Sigmoid colon (tissue), 7 donors: Measurements from ENCODE around the gene BATF. TPM values are rescaled to one million over a fixed set of nuclear protein-coding genes. Genes with fewer than 3 reads are reported as not detected.

Source experiments
- DNase-seq: peaks from one replicate; pipeline ENCODE4 v3.0.0-alpha.2; 2019
- H3K27ac ChIP-seq, 4 donors: fragments of 200-600 bp; sonication (generic); one replicate each; pipeline ENCODE4 v1.5.1; 2016 to 2019; ENCODE audit warnings: mild to moderate bottlenecking in 1 of 4
- H3K27me3 ChIP-seq, 3 donors: fragments of 200-600 bp; sonication (generic); one replicate each; pipeline ENCODE4 v1.5.1; 2019; ENCODE audit warnings: mild to moderate bottlenecking in 1 of 3
- H3K36me3 ChIP-seq, 4 donors: fragments of 200-600 bp; sonication (generic); one replicate each; pipeline ENCODE4 v1.5.1; 2016 to 2019
- H3K4me1 ChIP-seq, 4 donors: fragments of 200-600 bp; sonication (generic); one replicate each; pipeline ENCODE4 v1.5.1; 2017 to 2019
- H3K4me3 ChIP-seq, 4 donors: fragments of 200-600 bp; sonication (generic); one replicate each; pipeline ENCODE4 v1.5.1; 2017 to 2019; ENCODE audit warnings: mild to moderate bottlenecking in 2 of 4, moderate library complexity in 1 of 4
- H3K9me3 ChIP-seq, 4 donors: fragments of 200-600 bp in 3 of 4; sonication (generic) in 3 of 4; one replicate each; pipeline versions ENCODE4 v1.5.1 to v1.6.1; 2013 to 2019
- EP300 ChIP-seq, 4 donors: sonication (generic); formaldehyde crosslinking; IDR thresholded peaks; one replicate each; pipeline ENCODE4 v1.6.1; 2017; ENCODE audit warnings: antibody characterized with exemption in 4 of 4
- POLR2A ChIP-seq, 2 donors: fragments of 450-650 bp; IDR thresholded peaks; one replicate each; pipeline ENCODE4 v1.6.1; 2016; ENCODE audit warnings: antibody characterized with exemption in 2 of 2, mild to moderate bottlenecking in 2 of 2, moderate library complexity in 2 of 2
- POLR2AphosphoS5 ChIP-seq, 4 donors: sonication (generic); formaldehyde crosslinking; IDR thresholded peaks; one replicate each; pipeline ENCODE4 v1.6.1; 2017; ENCODE audit warnings: antibody characterized with exemption in 4 of 4
- WGBS, 2 donors: extraction: QIAGEN DNeasy Blood & Tissue Kit; methylation state at CpG; one replicate each; pipeline ENCODE4 v1.1.7; 2013; 5-methylcytosine and 5-hydroxymethylcytosine counted together
- intact Hi-C: fragments of 100-400 bp; cut with DNase I; formaldehyde crosslinking; loops from one replicate; pipeline ENCODE4 v1.15.1; 2023
- polyA plus RNA-seq, 3 donors: library from polyadenylated mRNA; stranded (reverse); fragments of 200-250 nt; gene quantifications; one replicate each; pipeline ENCODE4 v1.2.3, GENCODE V29; 2013
- total RNA-seq, 4 donors: library from RNA; depleted of rRNA; stranded (reverse); fragments of >200 nt; gene quantifications; one replicate each; pipeline ENCODE4 v1.1.0, GENCODE V29; 2016
- TF ChIP-seq, protein P1 (sequence below), 4 experiments: fragments of 450-650 bp in 3 of 4; fragments of 200-600 bp in 1 of 4; IDR thresholded peaks; one replicate each; pipeline ENCODE4 v1.5.1; 2016 to 2019; ENCODE audit warnings: antibody characterized with exemption in 4 of 4, mild to moderate bottlenecking in 3 of 4, moderate library complexity in 2 of 4
- donor health status: healthy with polysubstance abuse.
- donor health status: Bipolar disorder and iron deficiency.
- donor health status: healthy.

Gene BATF
- total and polyA plus RNA-seq, 7 donors, result 1.6 to 17.1 (median 5.2) TPM; not detected in 1

DNA sequence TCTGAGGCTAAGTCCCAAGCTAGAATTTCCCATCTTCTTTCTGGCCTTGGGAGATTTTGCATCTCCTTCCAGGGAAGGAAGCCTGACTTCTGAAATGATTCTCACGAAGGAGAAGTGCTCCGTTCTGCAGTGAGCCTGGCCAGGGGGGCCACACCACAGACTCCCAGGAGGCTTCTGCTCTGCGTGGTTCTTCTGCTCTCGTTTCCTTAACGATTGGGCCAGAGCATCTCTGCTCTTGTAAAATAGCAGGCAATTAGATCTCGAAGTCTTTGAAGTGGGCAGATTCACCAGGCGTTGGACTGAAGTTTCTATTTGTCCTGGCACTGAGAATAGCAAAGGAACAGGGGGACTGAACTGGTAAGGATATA lies 6.7 kb upstream of the BATF start:
- Histone ChIP-seq H3K27ac (peak overlapping the region in 1 of 4 donors; percentile 62), H3K4me1 (peaks cover 0 to 16% (median 3%) of the 10 kb centered on the region in 4 donors), H3K27me3 (no peaks in the 10 kb centered on the region), H3K36me3 (no peaks in the 10 kb centered on the region), H3K4me3 (peak overlapping the region in 3 of 4 donors; percentile 43 to 53 (median 45)), H3K9me3 (no peaks in the 10 kb centered on the region)
- intact Hi-C loops, result no loop called here
- TF ChIP-seq EP300 (IDR thresholded peaks at IDR 0.05) (no peak), POLR2A (IDR thresholded peaks at IDR 0.05) (no peak), POLR2AphosphoS5 (IDR thresholded peaks at IDR 0.05) (no peak)
- TF ChIP-seq, protein P1, sequence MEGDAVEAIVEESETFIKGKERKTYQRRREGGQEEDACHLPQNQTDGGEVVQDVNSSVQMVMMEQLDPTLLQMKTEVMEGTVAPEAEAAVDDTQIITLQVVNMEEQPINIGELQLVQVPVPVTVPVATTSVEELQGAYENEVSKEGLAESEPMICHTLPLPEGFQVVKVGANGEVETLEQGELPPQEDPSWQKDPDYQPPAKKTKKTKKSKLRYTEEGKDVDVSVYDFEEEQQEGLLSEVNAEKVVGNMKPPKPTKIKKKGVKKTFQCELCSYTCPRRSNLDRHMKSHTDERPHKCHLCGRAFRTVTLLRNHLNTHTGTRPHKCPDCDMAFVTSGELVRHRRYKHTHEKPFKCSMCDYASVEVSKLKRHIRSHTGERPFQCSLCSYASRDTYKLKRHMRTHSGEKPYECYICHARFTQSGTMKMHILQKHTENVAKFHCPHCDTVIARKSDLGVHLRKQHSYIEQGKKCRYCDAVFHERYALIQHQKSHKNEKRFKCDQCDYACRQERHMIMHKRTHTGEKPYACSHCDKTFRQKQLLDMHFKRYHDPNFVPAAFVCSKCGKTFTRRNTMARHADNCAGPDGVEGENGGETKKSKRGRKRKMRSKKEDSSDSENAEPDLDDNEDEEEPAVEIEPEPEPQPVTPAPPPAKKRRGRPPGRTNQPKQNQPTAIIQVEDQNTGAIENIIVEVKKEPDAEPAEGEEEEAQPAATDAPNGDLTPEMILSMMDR (IDR thresholded peaks at IDR 0.05), result no peak
- WGBS, 2 donors, result 25 to 51% methylated on average over 7 of the region's 7 CpGs
- no peak for DNase-seq

DNA sequence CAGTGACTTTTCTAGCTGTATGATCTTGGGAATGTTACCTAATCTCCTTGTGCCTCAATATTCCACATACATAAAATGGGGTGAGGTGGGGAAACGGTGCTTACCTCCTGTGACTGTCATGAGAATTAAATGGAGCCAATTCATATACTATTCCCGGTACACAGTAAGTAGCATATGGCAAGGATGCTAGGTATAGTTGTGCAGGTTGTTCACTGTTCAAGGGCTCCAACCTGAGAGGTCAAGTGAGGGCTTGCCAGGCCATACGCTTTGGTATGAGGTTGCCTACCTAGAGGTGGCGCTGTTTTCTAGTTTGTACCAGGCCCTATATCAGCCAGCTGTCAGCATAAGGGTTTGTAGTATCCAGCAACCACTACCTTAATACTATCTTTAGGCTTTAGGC lies 3.6 kb upstream of the BATF start:
- Histone ChIP-seq H3K4me3 (no peak overlapping the region), H3K36me3 (no peaks in the 10 kb centered on the region), H3K27ac (no peak overlapping the region), H3K27me3 (no peaks in the 10 kb centered on the region), H3K9me3 (no peaks in the 10 kb centered on the region), H3K4me1 (peaks cover 0 to 16% (median 3%) of the 10 kb centered on the region in 4 donors)
- WGBS, 2 donors, result 61 to 75% methylated on average over 4 of the region's 4 CpGs
- TF ChIP-seq POLR2A (IDR thresholded peaks at IDR 0.05) (no peak), EP300 (IDR thresholded peaks at IDR 0.05) (no peak), POLR2AphosphoS5 (IDR thresholded peaks at IDR 0.05) (no peak)
- TF ChIP-seq, protein P1 (IDR thresholded peaks at IDR 0.05), result no peak
- intact Hi-C loops, result no loop called here
- no peak for DNase-seq

DNA sequence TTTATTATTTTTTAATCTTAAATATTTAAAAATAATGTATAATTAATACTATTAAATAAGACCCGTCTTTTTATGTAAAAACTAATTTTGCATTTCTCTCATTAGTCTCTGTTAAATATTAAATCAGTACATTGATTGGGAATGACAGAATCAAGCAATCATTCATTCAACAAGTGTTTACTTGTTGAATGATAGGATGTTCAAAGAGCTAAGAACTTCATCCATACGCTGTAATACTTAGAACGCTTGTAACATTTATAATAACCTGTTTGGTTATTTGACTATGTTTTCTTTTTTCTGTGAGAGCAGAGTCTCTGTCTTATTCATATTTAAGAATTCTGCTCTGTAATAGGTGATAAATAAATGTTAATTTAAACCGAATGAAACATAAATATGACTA lies 2.9 kb upstream of the BATF start:
- H3K27me3 ChIP-seq, result no peaks in the 10 kb centered on the region
- H3K36me3 ChIP-seq, result no peaks in the 10 kb centered on the region
- intact Hi-C loops, result no loop called here
- no peak overlapping the region for H3K4me3 ChIP-seq
- peaks cover 0 to 16% (median 3%) of the 10 kb centered on the region in 4 donors for H3K4me1 ChIP-seq
- TF ChIP-seq POLR2A (IDR thresholded peaks at IDR 0.05), result no peak
- TF ChIP-seq POLR2AphosphoS5 (IDR thresholded peaks at IDR 0.05), result no peak
- no peak for TF ChIP-seq EP300 (IDR thresholded peaks at IDR 0.05)
- TF ChIP-seq, protein P1 (IDR thresholded peaks at IDR 0.05), result no peak
- no peak for DNase-seq
- no peak overlapping the region for H3K27ac ChIP-seq
- 93 to 94% methylated on average over 4 of the region's 4 CpGs for WGBS, 2 donors
- no peaks in the 10 kb centered on the region for H3K9me3 ChIP-seq

DNA sequence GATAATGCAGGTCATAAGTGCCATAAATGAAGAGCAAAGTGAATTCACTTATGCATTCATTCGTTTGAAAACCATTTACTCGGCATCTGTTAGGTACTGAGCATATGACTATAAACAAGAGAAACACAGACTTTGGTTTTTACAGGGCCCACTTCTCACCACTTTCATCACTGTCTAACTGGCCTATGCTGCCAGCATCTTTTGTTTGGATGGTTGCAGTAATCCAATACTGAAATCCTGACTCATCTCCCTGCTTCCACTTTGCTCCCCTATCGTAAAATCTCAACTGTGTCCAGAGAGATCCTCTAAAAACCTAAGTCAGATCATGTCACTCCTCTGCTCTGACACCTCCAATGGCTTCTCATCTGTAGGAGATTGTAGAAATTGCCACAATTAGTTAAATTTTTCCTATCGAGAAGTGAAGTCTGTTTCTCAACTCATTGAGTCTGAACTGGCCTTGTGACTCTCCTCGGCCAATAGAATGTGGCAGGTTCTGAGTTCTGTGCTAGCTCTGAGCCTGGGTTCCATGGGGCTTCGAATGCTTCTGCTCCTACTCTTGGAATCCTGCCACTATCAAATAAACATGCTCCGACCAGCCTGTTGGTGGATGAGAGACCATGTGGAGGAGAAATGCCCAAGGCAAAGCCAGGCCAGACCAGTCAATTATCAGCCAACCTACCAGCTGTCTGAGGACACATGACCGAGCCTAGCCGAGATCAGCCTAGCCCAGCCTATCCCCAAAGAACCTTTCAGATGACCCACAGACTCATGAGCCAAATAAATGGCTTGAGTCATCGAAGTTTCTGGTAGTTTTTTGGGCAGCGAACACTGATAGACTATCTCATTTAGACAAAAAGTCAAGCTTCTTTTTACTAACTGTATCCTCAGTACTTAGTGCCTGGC lies 2.2 kb upstream of the BATF start:
- no peaks in the 10 kb centered on the region for H3K27me3 ChIP-seq
- TF ChIP-seq EP300 (IDR thresholded peaks at IDR 0.05) (no peak), POLR2AphosphoS5 (IDR thresholded peaks at IDR 0.05) (no peak), POLR2A (IDR thresholded peaks at IDR 0.05) (no peak)
- TF ChIP-seq, protein P1 (IDR thresholded peaks at IDR 0.05), result no peak
- no peaks in the 10 kb centered on the region for H3K36me3 ChIP-seq
- H3K27ac ChIP-seq, result no peak overlapping the region
- no peaks in the 10 kb centered on the region for H3K9me3 ChIP-seq
- DNase-seq, result no peak
- WGBS, 2 donors, result 83 to 89% methylated on average over 11 of the region's 11 CpGs
- intact Hi-C loops, result no loop called here
- H3K4me3 ChIP-seq, result no peak overlapping the region
- H3K4me1 ChIP-seq, result peaks cover 0 to 9% (median 3%) of the 10 kb centered on the region in 4 donors
